IMR-90 (cell line): ENCODE data around the gene GNAZ. TPM values are rescaled to one million over a fixed set of nuclear protein-coding genes. Genes with fewer than 3 reads are reported as not detected.

Experiments used
- ATAC-seq: fragments of 200-7000 bp; cut with Tn5 transposase; 2 replicates; pipeline ENCODE4 v1.9.1; 2020; ENCODE audit warnings: low read depth, mild to moderate bottlenecking, moderate library complexity
- BruUV-seq: library from RNA; stranded (reverse); fragments of 400-500 nt; replicated peaks from 2 replicates; lab custom pipeline; 2021; lab: Mats Ljungman, UMichigan
- CTCF ChIA-PET: fragments of 300-600 bp; formaldehyde crosslinking; extraction: SDS; loops from one replicate; lab custom pipeline; 2021; ENCODE audit warnings: antibody characterized with exemption; lab: Yijun Ruan, JAX
- POLR2A ChIA-PET: fragments of 300-600 bp; sonication (Branson Sonifier 250); formaldehyde crosslinking; loops from one replicate; lab custom pipeline; 2022; ENCODE audit warnings: antibody characterized with exemption; ENCODE audit not compliant: unreplicated experiment; lab: Charles Lee
- DNase-seq: peaks from one replicate; pipeline ENCODE4 v3.0.0; 2013
- H2AFZ ChIP-seq: replicated peaks from 2 replicates; pipeline ENCODE3; 2013; ENCODE audit warnings: low read length, mild to moderate bottlenecking; ENCODE audit not compliant: poor library complexity
- H2AK5ac ChIP-seq: 2 replicates; pipeline ENCODE4 v1.6.1; 2013; ENCODE audit warnings: low read depth, low read length, inconsistent platforms
- H2AK9ac ChIP-seq: replicated peaks from 2 replicates; pipeline ENCODE3; 2013; ENCODE audit warnings: mild to moderate bottlenecking, low read depth, low read length, moderate library complexity; ENCODE audit not compliant: poor library complexity
- H2BK120ac ChIP-seq: 2 replicates; pipeline ENCODE4 v1.6.1; 2013; ENCODE audit warnings: low read depth, low read length, inconsistent platforms
- H2BK15ac ChIP-seq: 3 replicates; pipeline ENCODE4 v1.6.1; 2013; ENCODE audit warnings: low read depth, low read length, inconsistent platforms
- H2BK20ac ChIP-seq: 2 replicates; pipeline ENCODE4 v1.6.1; 2013; ENCODE audit warnings: low read depth, mild to moderate bottlenecking, inconsistent platforms, low read length, moderate library complexity
- H2BK5ac ChIP-seq: 2 replicates; pipeline ENCODE4 v1.6.1; 2013; ENCODE audit warnings: mild to moderate bottlenecking, low read depth, low read length, inconsistent platforms; ENCODE audit not compliant: poor library complexity, severe bottlenecking
- H3K14ac ChIP-seq: replicated peaks from 2 replicates; pipeline ENCODE4 v1.6.1; 2013; ENCODE audit warnings: low read depth, low read length, inconsistent platforms
- H3K18ac ChIP-seq: 2 replicates; pipeline ENCODE4 v1.6.1; 2013; ENCODE audit warnings: low read depth, low read length, control low read depth
- H3K23ac ChIP-seq: 2 replicates; pipeline ENCODE4 v1.6.1; 2013; ENCODE audit warnings: low read depth, low read length, inconsistent platforms
- H3K27ac ChIP-seq: 2 replicates; pipeline ENCODE4 v1.5.1; 2013; ENCODE audit warnings: mild to moderate bottlenecking, control low read depth, low read length; ENCODE audit not compliant: insufficient read depth
- H3K27me3 ChIP-seq: 2 replicates; pipeline ENCODE4 v1.6.1; 2013; ENCODE audit warnings: low read length; ENCODE audit not compliant: control insufficient read depth, insufficient read depth
- H3K36me3 ChIP-seq: 2 replicates; pipeline ENCODE4 v1.6.1; 2013; ENCODE audit warnings: low read length, mixed read lengths; ENCODE audit not compliant: control insufficient read depth, insufficient read depth
- H3K4ac ChIP-seq: 2 replicates; pipeline ENCODE4 v1.6.1; 2013; ENCODE audit warnings: low read depth, low read length, inconsistent platforms
- H3K4me1 ChIP-seq: 2 replicates; pipeline ENCODE4 v1.6.1; 2013; ENCODE audit warnings: low read length, mixed read lengths; ENCODE audit not compliant: control insufficient read depth, insufficient read depth
- H3K4me2 ChIP-seq: 2 replicates; pipeline ENCODE4 v1.6.1; 2013; ENCODE audit warnings: low read depth, mild to moderate bottlenecking, control low read depth, low read length, moderate library complexity
- H3K4me3 ChIP-seq: 2 replicates; pipeline ENCODE4 v1.5.1; 2013; ENCODE audit warnings: low read depth, mild to moderate bottlenecking, control low read depth, low read length, moderate library complexity; ENCODE audit not compliant: insufficient read depth
- H3K56ac ChIP-seq: 2 replicates; pipeline ENCODE4 v1.6.1; 2013; ENCODE audit warnings: low read length, inconsistent platforms; ENCODE audit not compliant: insufficient read depth; ENCODE audit errors: extremely low read depth
- H3K79me1 ChIP-seq, 2 experiments: 2 replicates each; pipeline ENCODE4 v1.6.1; 2013; ENCODE audit warnings: low read length in 2 of 2, inconsistent platforms in 1 of 2, low read depth in 1 of 2
- H3K9ac ChIP-seq: 2 replicates; pipeline ENCODE4 v1.6.1; 2013; ENCODE audit warnings: low read depth, low read length, control low read depth
- H3K9me1 ChIP-seq: 2 replicates; pipeline ENCODE4 v1.6.1; 2013; ENCODE audit warnings: low read length, inconsistent platforms; ENCODE audit not compliant: insufficient read depth
- H3K9me3 ChIP-seq: 2 replicates; pipeline ENCODE4 v1.6.1; 2013; ENCODE audit warnings: low read length; ENCODE audit not compliant: control insufficient read depth, insufficient read depth
- H4K20me1 ChIP-seq: 2 replicates; pipeline ENCODE4 v1.6.1; 2013; ENCODE audit warnings: low read length, inconsistent platforms; ENCODE audit not compliant: insufficient read depth
- H4K5ac ChIP-seq: 2 replicates; pipeline ENCODE4 v1.6.1; 2013; ENCODE audit warnings: mild to moderate bottlenecking, low read depth, low read length, control low read depth
- H4K8ac ChIP-seq, 2 experiments: 2 replicates each; pipeline ENCODE4 v1.6.1; 2013; ENCODE audit warnings: low read depth in 2 of 2, low read length in 2 of 2, control low read depth in 1 of 2, inconsistent platforms in 1 of 2
- H4K91ac ChIP-seq: 2 replicates; pipeline ENCODE4 v1.6.1; 2013; ENCODE audit warnings: low read depth, low read length, inconsistent platforms; ENCODE audit not compliant: insufficient read depth
- BHLHE40 ChIP-seq: fragments of 150-350 bp; IDR thresholded peaks from 2 replicates; pipeline ENCODE4 v1.6.1; 2016; ENCODE audit warnings: mild to moderate bottlenecking, low read depth, low read length
- CEBPB ChIP-seq: IDR thresholded peaks from 2 replicates; pipeline ENCODE4 v1.6.1; 2012; ENCODE audit warnings: low read depth, low read length, improper control_type of control experiment
- CHD1 ChIP-seq: IDR thresholded peaks from 2 replicates; pipeline ENCODE4 v1.6.1; 2012; ENCODE audit warnings: low read depth, low read length, improper control_type of control experiment
- MAZ ChIP-seq: IDR thresholded peaks from 2 replicates; pipeline ENCODE4 v1.6.1; 2012; ENCODE audit warnings: low read depth, mild to moderate bottlenecking, low read length, improper control_type of control experiment, moderate library complexity, borderline replicate concordance
- MXI1 ChIP-seq: IDR thresholded peaks from 2 replicates; pipeline ENCODE4 v1.6.1; 2012; ENCODE audit warnings: low read depth, mild to moderate bottlenecking, low read length, moderate library complexity, borderline replicate concordance
- POLR2A ChIP-seq: IDR thresholded peaks from 2 replicates; pipeline ENCODE4 v1.6.1; 2012; ENCODE audit warnings: mild to moderate bottlenecking, low read depth, low read length
- RAD21 ChIP-seq: IDR thresholded peaks from 2 replicates; pipeline ENCODE4 v1.6.1; 2012; ENCODE audit warnings: low read length, improper control_type of control experiment
- RFX5 ChIP-seq: IDR thresholded peaks from 2 replicates; pipeline ENCODE4 v1.8.0; 2012; ENCODE audit warnings: low read depth, mild to moderate bottlenecking, low read length, moderate library complexity
- WGBS, 2 experiments: methylation state at CpG; one replicate each; pipeline versions ENCODE4 v1.1.5 to v1.1.7; 2013; ENCODE audit warnings: missing lambda C conversion rate in 2 of 2; ENCODE audit not compliant: insufficient read length in 1 of 2; ENCODE audit errors: extremely low coverage in 2 of 2; 5-methylcytosine and 5-hydroxymethylcytosine counted together
- dilution Hi-C: fragments of 300-500 bp; cut with HindIII; formaldehyde crosslinking; loops from one replicate; pipeline ENCODE4 v1.14.3; 2018; ENCODE audit warnings: low sequenced_read_pairs; ENCODE audit not compliant: unreplicated experiment
- in situ Hi-C: fragments of 300-500 bp; cut with MboI; formaldehyde crosslinking; loops from 3 replicates; pipeline ENCODE4 v1.14.3; 2019; ENCODE audit warnings: low sequenced_read_pairs, inconsistent platforms, mixed read lengths
- intact Hi-C: fragments of 100-400 bp; cut with micrococcal nuclease; formaldehyde crosslinking; loops from 2 replicates; pipeline ENCODE4 v1.10.0; 2022
- polyA plus RNA-seq, 3 experiments: library from polyadenylated mRNA; depleted of rRNA; stranded (reverse); fragments of >200 nt; gene quantifications; 2 replicates each; pipeline ENCODE4 v1.2.3, GENCODE V29; 2012; ENCODE audit warnings: low replicate concordance in 1 of 3
- total RNA-seq: library from RNA; depleted of rRNA; stranded (reverse); fragments of >200 nt; gene quantifications from 2 replicates; pipeline ENCODE4 v1.2.3, GENCODE V29; 2012
- TF ChIP-seq, protein P1 (sequence below): fragments of 150-350 bp; IDR thresholded peaks from 2 replicates; pipeline ENCODE4 v1.6.1; 2016; ENCODE audit warnings: low read depth, mild to moderate bottlenecking, low read length, moderate library complexity, borderline replicate concordance
- TF ChIP-seq, protein P2 (sequence below): fragments of 150-350 bp; IDR thresholded peaks from 2 replicates; pipeline ENCODE4 v1.6.1; 2017; ENCODE audit warnings: mild to moderate bottlenecking, antibody characterized with exemption, low read length, low read depth

The GNAZ gene
- total and polyA plus RNA-seq, 2 of the 4 experiments (the other 2 are of a cell fraction): 1.5 to 2.5 TPM

DNA sequence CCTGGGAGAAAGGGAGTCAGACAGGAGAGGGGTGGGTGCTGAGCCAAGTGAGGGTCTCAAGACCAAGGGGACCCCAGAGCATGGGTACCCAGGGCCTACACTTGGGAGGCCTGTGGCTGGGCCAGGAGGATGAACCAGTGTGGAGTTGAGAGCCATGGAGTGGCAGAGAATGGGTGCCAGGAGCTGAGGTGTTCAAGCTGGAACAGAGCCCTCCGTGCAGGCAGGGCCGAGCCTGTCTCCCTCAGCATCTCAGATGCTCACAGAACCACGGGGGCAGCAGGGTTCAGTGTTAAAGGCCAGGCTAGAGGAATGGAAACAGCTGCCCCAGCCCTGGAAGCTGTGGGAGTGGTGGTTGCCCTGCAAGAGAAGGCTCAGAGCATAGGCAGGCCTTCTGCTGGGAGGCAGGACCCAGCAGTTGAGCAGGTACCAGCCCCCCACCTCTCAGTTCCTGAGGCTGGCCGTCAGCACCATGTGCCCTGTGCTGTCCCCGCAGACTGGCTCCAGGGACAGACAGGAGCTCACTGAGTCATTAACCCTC lies 39.2 kb downstream of the GNAZ start:
- no peaks in the 10 kb centered on the region for H3K9me1 ChIP-seq
- no peak overlapping the region for H2AK9ac ChIP-seq
- H3K9ac ChIP-seq: no peak overlapping the region
- CTCF ChIA-PET: no interaction called here
- no peak for ATAC-seq
- H4K20me1 ChIP-seq: no peaks in the 10 kb centered on the region
- no peak overlapping the region for H3K4ac ChIP-seq
- H3K27me3 ChIP-seq: peaks cover 6% of the 10 kb centered on the region; the same call in 1 of the 2 replicates
- H3K4me1 ChIP-seq: no peaks in the 10 kb centered on the region
- H3K56ac ChIP-seq: no peak overlapping the region
- dilution Hi-C loops: no loop called here
- H4K8ac ChIP-seq: no peak overlapping the region
- H3K9me3 ChIP-seq: no peaks in the 10 kb centered on the region
- no peak overlapping the region for H3K4me3 ChIP-seq
- no peak for DNase-seq
- TF ChIP-seq MXI1 (no peak), MAZ (no peak), RAD21 (no peak), CHD1 (no peak), POLR2A (no peak), BHLHE40 (no peak), CEBPB (no peak), RFX5 (no peak)
- TF ChIP-seq, protein P1, sequence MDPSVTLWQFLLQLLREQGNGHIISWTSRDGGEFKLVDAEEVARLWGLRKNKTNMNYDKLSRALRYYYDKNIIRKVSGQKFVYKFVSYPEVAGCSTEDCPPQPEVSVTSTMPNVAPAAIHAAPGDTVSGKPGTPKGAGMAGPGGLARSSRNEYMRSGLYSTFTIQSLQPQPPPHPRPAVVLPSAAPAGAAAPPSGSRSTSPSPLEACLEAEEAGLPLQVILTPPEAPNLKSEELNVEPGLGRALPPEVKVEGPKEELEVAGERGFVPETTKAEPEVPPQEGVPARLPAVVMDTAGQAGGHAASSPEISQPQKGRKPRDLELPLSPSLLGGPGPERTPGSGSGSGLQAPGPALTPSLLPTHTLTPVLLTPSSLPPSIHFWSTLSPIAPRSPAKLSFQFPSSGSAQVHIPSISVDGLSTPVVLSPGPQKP: no peak
- TF ChIP-seq, protein P2, sequence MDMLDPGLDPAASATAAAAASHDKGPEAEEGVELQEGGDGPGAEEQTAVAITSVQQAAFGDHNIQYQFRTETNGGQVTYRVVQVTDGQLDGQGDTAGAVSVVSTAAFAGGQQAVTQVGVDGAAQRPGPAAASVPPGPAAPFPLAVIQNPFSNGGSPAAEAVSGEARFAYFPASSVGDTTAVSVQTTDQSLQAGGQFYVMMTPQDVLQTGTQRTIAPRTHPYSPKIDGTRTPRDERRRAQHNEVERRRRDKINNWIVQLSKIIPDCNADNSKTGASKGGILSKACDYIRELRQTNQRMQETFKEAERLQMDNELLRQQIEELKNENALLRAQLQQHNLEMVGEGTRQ: no peak
- BruUV-seq: no TSS peak
- H2AK5ac ChIP-seq: no peak overlapping the region
- H2BK20ac ChIP-seq: no peak overlapping the region
- no peak overlapping the region for H2BK15ac ChIP-seq
- H4K91ac ChIP-seq: no peak overlapping the region
- no peak overlapping the region for H4K5ac ChIP-seq
- no peaks in the 10 kb centered on the region for H3K36me3 ChIP-seq
- POLR2A ChIA-PET: no interaction called here
- no peaks in the 10 kb centered on the region for H3K79me1 ChIP-seq
- no peak overlapping the region for H2AFZ ChIP-seq
- 67% methylated on average over 3 of the region's 5 CpGs; no CpG with 5 or more reads in 1 of the 2 experiments for WGBS, 2 experiments
- no peak overlapping the region for H2BK5ac ChIP-seq
- no peak overlapping the region for H3K18ac ChIP-seq
- H2BK120ac ChIP-seq: no peak overlapping the region
- no peak overlapping the region for H3K4me2 ChIP-seq
- intact Hi-C loops: no loop called here
- in situ Hi-C loops: no loop called here
- H3K27ac ChIP-seq: no peak overlapping the region
- no peak overlapping the region for H3K23ac ChIP-seq
- H3K14ac ChIP-seq: no peak overlapping the region
